HepG2 (cell line): Measurements from ENCODE around the gene MARCHF11. TPM values are rescaled to one million over a fixed set of nuclear protein-coding genes. Genes with fewer than 3 reads are reported as not detected.
A peak's percentile ranks its signal among the peaks of the same experiment; 100 is the strongest.

ENCODE experiments used
- ATAC-seq: fragments of 200-7000 bp; cut with Tn5 transposase; 3 replicates; pipeline ENCODE4 v1.9.1; 2020; ENCODE audit warnings: mild to moderate bottlenecking, moderate library complexity
- BruUV-seq: library from RNA; stranded (reverse); fragments of 400-500 nt; replicated peaks from 2 replicates; lab custom pipeline; 2021; lab: Mats Ljungman, UMichigan
- CTCF ChIA-PET: fragments of 300-600 bp; formaldehyde crosslinking; extraction: SDS; loops from one replicate; lab custom pipeline; 2021; ENCODE audit warnings: low total read pairs, inconsistent platforms, low intra/inter-chr PET ratio; lab: Yijun Ruan, JAX
- POLR2A ChIA-PET: fragments of 350-600 bp; sonication (Branson Sonifier 250); formaldehyde crosslinking; loops from one replicate; lab custom pipeline; 2020; ENCODE audit warnings: antibody characterized with exemption, inconsistent platforms; lab: Yijun Ruan, JAX
- DNase-seq: peaks from one replicate; pipeline ENCODE4 v3.0.0-alpha.2; 2015; ENCODE audit warnings: low spot score
- FAIRE-seq: peaks from 3 replicates; lab custom pipeline; 2011; peaks lifted over from hg19 to GRCh38; lab: Jason Lieb, UNC
- H2AFZ ChIP-seq: one replicate; pipeline ENCODE4 v1.6.1; 2011; ENCODE audit warnings: low read length, inconsistent platforms
- H3K27ac ChIP-seq: fragments of 300-600 bp; 3 replicates; pipeline ENCODE4 v1.8.0; 2011; ENCODE audit warnings: mixed run types, mild to moderate bottlenecking, mixed read lengths, low read length, inconsistent platforms; ENCODE audit not compliant: insufficient read depth; ENCODE audit errors: extremely low read length
- H3K27me3 ChIP-seq, 2 experiments: fragments of 200-600 bp in 1 of 2; 2 replicates in 1 of 2; 3 replicates in 1 of 2; pipeline versions ENCODE4 v1.6.0 to v1.8.0; 2011; ENCODE audit warnings: low read length in 2 of 2, mild to moderate bottlenecking in 2 of 2, moderate library complexity in 2 of 2, inconsistent platforms in 1 of 2; ENCODE audit not compliant: insufficient read depth in 2 of 2, control insufficient read depth in 1 of 2
- H3K36me3 ChIP-seq, 2 experiments: fragments of 200-600 bp in 1 of 2; replicated peaks in 1 of 2; 2 replicates in 1 of 2; 3 replicates in 1 of 2; pipeline versions ENCODE4 v1.5.1 to v1.8.0; 2011; ENCODE audit warnings: low read length in 2 of 2, inconsistent platforms in 1 of 2; ENCODE audit not compliant: insufficient read depth in 2 of 2, control insufficient read depth in 1 of 2
- H3K4me1 ChIP-seq: 2 replicates; pipeline ENCODE4 v1.5.1; 2012; ENCODE audit warnings: low read length, inconsistent platforms; ENCODE audit not compliant: insufficient read depth
- H3K4me2 ChIP-seq: 2 replicates; pipeline ENCODE4 v1.6.0; 2011; ENCODE audit warnings: low read depth, low read length, inconsistent platforms
- H3K4me3 ChIP-seq, 3 experiments: fragments of 200-600 bp in 1 of 3; sonication (generic), shearing (Covaris generic) in 1 of 3; replicated peaks in 1 of 3; 2 replicates each; pipeline ENCODE4 v1.5.1; 2011 to 2016; ENCODE audit warnings: low read length in 3 of 3, inconsistent platforms in 2 of 3, low read depth in 2 of 3, mild to moderate bottlenecking in 2 of 3, control low read depth in 1 of 3, mixed read lengths in 1 of 3; ENCODE audit not compliant: insufficient read depth in 1 of 3
- H3K79me2 ChIP-seq: one replicate; pipeline ENCODE4 v1.6.1; 2011; ENCODE audit warnings: low read length, inconsistent platforms; ENCODE audit not compliant: insufficient read depth
- H3K9ac ChIP-seq: 2 replicates; pipeline ENCODE4 v1.6.0; 2011; ENCODE audit warnings: mild to moderate bottlenecking, low read depth, low read length, inconsistent platforms; ENCODE audit not compliant: insufficient read depth
- H3K9me3 ChIP-seq: 2 replicates; pipeline ENCODE4 v1.5.1; 2012; ENCODE audit warnings: mild to moderate bottlenecking, low read length
- H4K20me1 ChIP-seq: 2 replicates; pipeline ENCODE4 v1.6.0; 2011; ENCODE audit warnings: inconsistent platforms, mild to moderate bottlenecking, low read length, moderate library complexity; ENCODE audit not compliant: insufficient read depth
- ARHGAP35 ChIP-seq: sonication (generic); formaldehyde crosslinking; IDR thresholded peaks from 2 replicates; pipeline ENCODE4 v1.9.0; 2022; ENCODE audit warnings: mild to moderate bottlenecking, inconsistent platforms, moderate library complexity, missing genetic modification reagents, borderline replicate concordance
- FIP1L1 ChIP-seq: fragments of 200-400 bp; formaldehyde crosslinking; IDR thresholded peaks from 2 replicates; pipeline ENCODE4 v1.6.1; 2018; ENCODE audit warnings: low read depth, mild to moderate bottlenecking, low read length, moderate library complexity, borderline replicate concordance; ENCODE audit not compliant: insufficient read depth
- KDM1A ChIP-seq: IDR thresholded peaks from 2 replicates; pipeline ENCODE4 v1.6.1; 2016; ENCODE audit warnings: missing compliant biosample characterization
- MAFF ChIP-seq: IDR thresholded peaks from 2 replicates; pipeline ENCODE4 v1.6.1; 2011; ENCODE audit warnings: low read depth, low read length, improper control_type of control experiment
- MAFK ChIP-seq, 2 experiments: IDR thresholded peaks in 1 of 2; conservative IDR thresholded peaks in 1 of 2; 2 replicates each; pipeline ENCODE4 v1.6.1; 2011; ENCODE audit warnings: improper control_type of control experiment in 2 of 2, low read length in 2 of 2
- NFE2L2 ChIP-seq: fragments of 150-350 bp; IDR thresholded peaks from 2 replicates; pipeline ENCODE4 v1.6.1; 2014; ENCODE audit warnings: low read length
- SIX4 ChIP-seq: sonication (generic); formaldehyde crosslinking; IDR thresholded peaks from 2 replicates; pipeline ENCODE4 v1.4.0; 2020; ENCODE audit warnings: missing genetic modification reagents
- TFE3 ChIP-seq: IDR thresholded peaks from 2 replicates; pipeline ENCODE4 v1.6.1; 2016
- ZBTB34 ChIP-seq: sonication (generic); formaldehyde crosslinking; IDR thresholded peaks from 2 replicates; pipeline ENCODE4 v1.8.0; 2022; ENCODE audit warnings: mild to moderate bottlenecking, missing genetic modification reagents
- WGBS: methylation state at CpG from one replicate; pipeline ENCODE4 v1.1.6; 2017; ENCODE audit warnings: low lambda C conversion rate; 5-methylcytosine and 5-hydroxymethylcytosine counted together
- in situ Hi-C: cut with HindIII; loops from 2 replicates; pipeline ENCODE4 v1.10.0; 2017; ENCODE audit warnings: low pct_unique_long_range_greater_than_20kb; ENCODE audit not compliant: extremely low pct_ligation_motif_present
- intact Hi-C: fragments of 100-400 bp; cut with micrococcal nuclease; formaldehyde crosslinking; loops from one replicate; pipeline ENCODE4 v1.10.0; 2022; ENCODE audit not compliant: unreplicated experiment
- polyA plus RNA-seq, 8 experiments: library from polyadenylated mRNA; depleted of rRNA in 3 of 8; stranded (reverse) in 7 of 8; unstranded in 1 of 8; fragments of >200 nt; fragmentation: Illumina TruSeq in 4 of 8; extraction: Trizol in 4 of 8; gene quantifications; 2 replicates each; pipeline versions ENCODE4 v1.2.1 to v1.2.3, GENCODE V29; 2011 to 2016; ENCODE audit warnings: low read depth in 4 of 8, missing spikeins in 1 of 8, mixed read lengths in 1 of 8; ENCODE audit not compliant: insufficient read depth in 1 of 8
- total RNA-seq, 5 experiments: library from RNA; depleted of rRNA; stranded (reverse); fragments of >200 nt; fragmentation: Illumina TruSeq; extraction: Trizol; gene quantifications; 2 replicates each; pipeline ENCODE4 v1.2.3, GENCODE V29; 2016; ENCODE audit warnings: low read depth in 1 of 5

MARCHF11 gene
- total and polyA plus RNA-seq, 2 of the 13 experiments (the other 11 are each of a cell fraction or from before 2014, with no cell fraction given), result not detected

GRCh38 chr5:16095612-16096011 lies 84.0 kb downstream of the MARCHF11 start:
- CTCF ChIA-PET, result no interaction called here

GRCh38 chr5:16090270-16090669 lies 89.3 kb downstream of the MARCHF11 start:
- POLR2A ChIA-PET, result no interaction called here
- in situ Hi-C loops (no loop called here), intact Hi-C loops (no loop called here)
- H3K36me3 ChIP-seq, result no peaks in the 10 kb centered on the region
- peaks cover 0 to 2% of the 10 kb centered on the region in 2 experiments; a peak in 1 of 5 replicates for H3K27me3 ChIP-seq
- no peak overlapping the region for H3K27ac ChIP-seq
- H3K4me2 ChIP-seq, result no peak overlapping the region
- H4K20me1 ChIP-seq, result no peaks in the 10 kb centered on the region
- H3K4me1 ChIP-seq, result no peaks in the 10 kb centered on the region
- CTCF ChIA-PET, result no interaction called here
- 5% methylated on average over 6 of the region's 6 CpGs for WGBS
- H3K9ac ChIP-seq, result no peak overlapping the region
- no peaks in the 10 kb centered on the region for H3K9me3 ChIP-seq
- DNase-seq, result no peak
- BruUV-seq, result no TSS peak
- 0 out of 2 replicates have a peak, but pooled peaks have one; percentile 38 for TF ChIP-seq NFE2L2
- 0 out of 2 replicates have a peak, but pooled peaks have one; percentile 5 for TF ChIP-seq MAFF
- TF ChIP-seq MAFK (conservative IDR thresholded peaks at IDR 0.05 in 1 of 2, IDR thresholded peaks at IDR 0.05 in 1 of 2; ENCODE audit: low read length in 2 of 2), result peak; percentile 13 to 52; a peak in 2 of 4 replicates
- TF ChIP-seq KDM1A (CRISPR knock-in tag), result no peak
- no peak for TF ChIP-seq ZBTB34 (CRISPR knock-in tag)
- no peak for TF ChIP-seq FIP1L1
- no peak for TF ChIP-seq SIX4 (CRISPR knock-in tag)
- TF ChIP-seq TFE3 (CRISPR knock-in tag), result no peak
- ATAC-seq, result no peak
- H3K4me3 ChIP-seq, result no peak overlapping the region
- no peak for FAIRE-seq
- H3K79me2 ChIP-seq, result no peaks in the 10 kb centered on the region
- no peak overlapping the region for H2AFZ ChIP-seq

More at GRCh38 chr5:16095612-16096011, 84.0 kb downstream of the MARCHF11 start:
- H2AFZ ChIP-seq, result no peak overlapping the region
- POLR2A ChIA-PET, result no interaction called here
- no peak overlapping the region for H3K4me2 ChIP-seq
- H3K79me2 ChIP-seq, result no peaks in the 10 kb centered on the region
- no peaks in the 10 kb centered on the region for H3K9me3 ChIP-seq
- no peak for TF ChIP-seq ARHGAP35
- H3K4me3 ChIP-seq, result no peak overlapping the region
- H3K9ac ChIP-seq, result no peak overlapping the region
- H3K27ac ChIP-seq, result no peak overlapping the region
- in situ Hi-C loops, result no loop called here
- no peaks in the 10 kb centered on the region for H3K36me3 ChIP-seq
- BruUV-seq, result no TSS peak
- no peak for ATAC-seq
- FAIRE-seq, result no peak
- no peaks in the 10 kb centered on the region for H4K20me1 ChIP-seq
- no peaks in the 10 kb centered on the region for H3K27me3 ChIP-seq
- no peak for DNase-seq
- no peaks in the 10 kb centered on the region for H3K4me1 ChIP-seq
- intact Hi-C loops, result no loop called here
- 10% methylated on average over 5 of the region's 5 CpGs for WGBS
